HepG2 (cell line): ENCODE results near the gene FURIN. TPM values are rescaled to one million over a fixed set of nuclear protein-coding genes. Genes with fewer than 3 reads are reported as not detected.

Experiments
- ATAC-seq: fragments of 200-7000 bp; cut with Tn5 transposase; 3 replicates; pipeline ENCODE4 v1.9.1; 2020; ENCODE audit warnings: mild to moderate bottlenecking, moderate library complexity
- BruUV-seq: library from RNA; stranded (reverse); fragments of 400-500 nt; replicated peaks from 2 replicates; lab custom pipeline; 2021; lab: Mats Ljungman, UMichigan
- CTCF ChIA-PET: fragments of 300-600 bp; formaldehyde crosslinking; extraction: SDS; loops from one replicate; lab custom pipeline; 2021; ENCODE audit warnings: low total read pairs, inconsistent platforms, low intra/inter-chr PET ratio; lab: Yijun Ruan, JAX
- POLR2A ChIA-PET: fragments of 350-600 bp; sonication (Branson Sonifier 250); formaldehyde crosslinking; loops from one replicate; lab custom pipeline; 2020; ENCODE audit warnings: antibody characterized with exemption, inconsistent platforms; lab: Yijun Ruan, JAX
- DNase-seq: peaks from one replicate; pipeline ENCODE4 v3.0.0-alpha.2; 2015; ENCODE audit warnings: low spot score
- FAIRE-seq: peaks from 3 replicates; lab custom pipeline; 2011; peaks lifted over from hg19 to GRCh38; lab: Jason Lieb, UNC
- H2AFZ ChIP-seq: one replicate; pipeline ENCODE4 v1.6.1; 2011; ENCODE audit warnings: low read length, inconsistent platforms
- H3K27ac ChIP-seq: fragments of 300-600 bp; 3 replicates; pipeline ENCODE4 v1.8.0; 2011; ENCODE audit warnings: mixed run types, mild to moderate bottlenecking, mixed read lengths, low read length, inconsistent platforms; ENCODE audit not compliant: insufficient read depth; ENCODE audit errors: extremely low read length
- H3K27me3 ChIP-seq, 2 experiments: fragments of 200-600 bp in 1 of 2; 2 replicates in 1 of 2; 3 replicates in 1 of 2; pipeline versions ENCODE4 v1.6.0 to v1.8.0; 2011; ENCODE audit warnings: low read length in 2 of 2, mild to moderate bottlenecking in 2 of 2, moderate library complexity in 2 of 2, inconsistent platforms in 1 of 2; ENCODE audit not compliant: insufficient read depth in 2 of 2, control insufficient read depth in 1 of 2
- H3K36me3 ChIP-seq, 2 experiments: fragments of 200-600 bp in 1 of 2; replicated peaks in 1 of 2; 2 replicates in 1 of 2; 3 replicates in 1 of 2; pipeline versions ENCODE4 v1.5.1 to v1.8.0; 2011; ENCODE audit warnings: low read length in 2 of 2, inconsistent platforms in 1 of 2; ENCODE audit not compliant: insufficient read depth in 2 of 2, control insufficient read depth in 1 of 2
- H3K4me1 ChIP-seq: 2 replicates; pipeline ENCODE4 v1.5.1; 2012; ENCODE audit warnings: low read length, inconsistent platforms; ENCODE audit not compliant: insufficient read depth
- H3K4me2 ChIP-seq: 2 replicates; pipeline ENCODE4 v1.6.0; 2011; ENCODE audit warnings: low read depth, low read length, inconsistent platforms
- H3K4me3 ChIP-seq, 3 experiments: fragments of 200-600 bp in 1 of 3; sonication (generic), shearing (Covaris generic) in 1 of 3; replicated peaks in 1 of 3; 2 replicates each; pipeline ENCODE4 v1.5.1; 2011 to 2016; ENCODE audit warnings: low read length in 3 of 3, inconsistent platforms in 2 of 3, low read depth in 2 of 3, mild to moderate bottlenecking in 2 of 3, control low read depth in 1 of 3, mixed read lengths in 1 of 3; ENCODE audit not compliant: insufficient read depth in 1 of 3
- H3K79me2 ChIP-seq: one replicate; pipeline ENCODE4 v1.6.1; 2011; ENCODE audit warnings: low read length, inconsistent platforms; ENCODE audit not compliant: insufficient read depth
- H3K9ac ChIP-seq: 2 replicates; pipeline ENCODE4 v1.6.0; 2011; ENCODE audit warnings: mild to moderate bottlenecking, low read depth, low read length, inconsistent platforms; ENCODE audit not compliant: insufficient read depth
- H3K9me3 ChIP-seq: 2 replicates; pipeline ENCODE4 v1.5.1; 2012; ENCODE audit warnings: mild to moderate bottlenecking, low read length
- H4K20me1 ChIP-seq: 2 replicates; pipeline ENCODE4 v1.6.0; 2011; ENCODE audit warnings: inconsistent platforms, mild to moderate bottlenecking, low read length, moderate library complexity; ENCODE audit not compliant: insufficient read depth
- ADNP ChIP-seq: sonication (generic); formaldehyde crosslinking; IDR thresholded peaks from 2 replicates; pipeline ENCODE4 v1.4.0; 2020; ENCODE audit warnings: missing genetic modification reagents
- DMAP1 ChIP-seq: IDR thresholded peaks from 2 replicates; pipeline ENCODE4 v1.6.1; 2016
- ETS1 ChIP-seq: sonication (generic); formaldehyde crosslinking; IDR thresholded peaks from 2 replicates; pipeline ENCODE4 v1.4.0; 2020; ENCODE audit warnings: missing genetic modification reagents
- ETV6 ChIP-seq: sonication (generic); formaldehyde crosslinking; conservative IDR thresholded peaks from 2 replicates; pipeline ENCODE4 v1.4.0; 2020; ENCODE audit warnings: missing genetic modification reagents
- KLF11 ChIP-seq: IDR thresholded peaks from 2 replicates; pipeline ENCODE4 v1.6.1; 2016; ENCODE audit warnings: missing compliant biosample characterization
- PATZ1 ChIP-seq: sonication (generic); formaldehyde crosslinking; IDR thresholded peaks from 2 replicates; pipeline ENCODE4 v1.4.0; 2020; ENCODE audit warnings: missing genetic modification reagents
- PPARG ChIP-seq: conservative IDR thresholded peaks from 2 replicates; pipeline ENCODE4 v1.6.1; 2016; ENCODE audit warnings: missing biosample characterization, missing genetic modification reagents
- PRDM10 ChIP-seq: sonication (generic); formaldehyde crosslinking; IDR thresholded peaks from 2 replicates; pipeline ENCODE4 v1.4.0; 2020; ENCODE audit warnings: low read depth, missing genetic modification reagents
- SUZ12 ChIP-seq: fragments of 150-350 bp; IDR thresholded peaks from 2 replicates; pipeline ENCODE4 v1.6.1; 2014; ENCODE audit warnings: low read depth, low read length
- SYNCRIP ChIP-seq: fragments of 200-400 bp; formaldehyde crosslinking; IDR thresholded peaks from 2 replicates; pipeline ENCODE4 v1.6.1; 2018; ENCODE audit warnings: mild to moderate bottlenecking, low read depth, low read length; ENCODE audit not compliant: insufficient read depth
- TFDP1 ChIP-seq: IDR thresholded peaks from 2 replicates; pipeline ENCODE4 v1.6.1; 2016; ENCODE audit warnings: missing compliant biosample characterization, missing genetic modification reagents, borderline replicate concordance
- ZBTB38 ChIP-seq: sonication (generic); formaldehyde crosslinking; IDR thresholded peaks from 2 replicates; pipeline ENCODE4 v1.5.1; 2020; ENCODE audit warnings: mild to moderate bottlenecking, missing genetic modification reagents
- ZNF260 ChIP-seq: sonication (generic); formaldehyde crosslinking; IDR thresholded peaks from 2 replicates; pipeline ENCODE4 v1.4.0; 2020; ENCODE audit warnings: missing genetic modification reagents, low read depth, mild to moderate bottlenecking, borderline replicate concordance
- ZNF770 ChIP-seq: sonication (generic); formaldehyde crosslinking; IDR thresholded peaks from 2 replicates; pipeline ENCODE4 v1.5.0; 2020; ENCODE audit warnings: mild to moderate bottlenecking, missing genetic modification reagents
- WGBS: methylation state at CpG from one replicate; pipeline ENCODE4 v1.1.6; 2017; ENCODE audit warnings: low lambda C conversion rate; 5-methylcytosine and 5-hydroxymethylcytosine counted together
- in situ Hi-C: cut with HindIII; loops from 2 replicates; pipeline ENCODE4 v1.10.0; 2017; ENCODE audit warnings: low pct_unique_long_range_greater_than_20kb; ENCODE audit not compliant: extremely low pct_ligation_motif_present
- intact Hi-C: fragments of 100-400 bp; cut with micrococcal nuclease; formaldehyde crosslinking; loops from one replicate; pipeline ENCODE4 v1.10.0; 2022; ENCODE audit not compliant: unreplicated experiment
- polyA plus RNA-seq, 8 experiments: library from polyadenylated mRNA; depleted of rRNA in 3 of 8; stranded (reverse) in 7 of 8; unstranded in 1 of 8; fragments of >200 nt; fragmentation: Illumina TruSeq in 4 of 8; extraction: Trizol in 4 of 8; gene quantifications; 2 replicates each; pipeline versions ENCODE4 v1.2.1 to v1.2.3, GENCODE V29; 2011 to 2016; ENCODE audit warnings: low read depth in 4 of 8, missing spikeins in 1 of 8, mixed read lengths in 1 of 8; ENCODE audit not compliant: insufficient read depth in 1 of 8
- total RNA-seq, 5 experiments: library from RNA; depleted of rRNA; stranded (reverse); fragments of >200 nt; fragmentation: Illumina TruSeq; extraction: Trizol; gene quantifications; 2 replicates each; pipeline ENCODE4 v1.2.3, GENCODE V29; 2016; ENCODE audit warnings: low read depth in 1 of 5

The FURIN gene
- total and polyA plus RNA-seq, 2 of the 13 experiments (the other 11 are each of a cell fraction or from before 2014, with no cell fraction given): 15.2 to 17.4 TPM

- no TSS peak for BruUV-seq
- intact Hi-C loops: no loop called here
- TF ChIP-seq ZNF770 (CRISPR knock-in tag) (no peak), ZNF260 (CRISPR knock-in tag) (no peak), TFDP1 (CRISPR knock-in tag) (no peak), SYNCRIP (no peak), ETV6 (CRISPR knock-in tag) (no peak), PPARG (CRISPR knock-in tag) (no peak), KLF11 (CRISPR knock-in tag) (no peak), DMAP1 (CRISPR knock-in tag) (no peak), ZBTB38 (CRISPR knock-in tag) (no peak), PRDM10 (no peak), ETS1 (CRISPR knock-in tag) (no peak), PATZ1 (no peak), SUZ12 (no peak), ADNP (CRISPR knock-in tag) (no peak)
These were observed 48.1 kb downstream of the FURIN start for GRCh38 chr15:90916461-90916860.

More at GRCh38 chr15:90916461-90916860, 48.1 kb downstream of the FURIN start:
- 91% methylated on average over 11 of the region's 11 CpGs for WGBS
- no peak for DNase-seq
- H4K20me1 ChIP-seq: no peaks in the 10 kb centered on the region
- in situ Hi-C loops: no loop called here
- H3K79me2 ChIP-seq: no peaks in the 10 kb centered on the region
- no peaks in the 10 kb centered on the region for H3K27me3 ChIP-seq
- no peak overlapping the region for H3K9ac ChIP-seq
- no peak overlapping the region for H3K27ac ChIP-seq
- H3K4me2 ChIP-seq: no peak overlapping the region
- FAIRE-seq: no peak
- H3K36me3 ChIP-seq: peaks cover 36 to 82% of the 10 kb centered on the region in 2 experiments; a peak in 4 of 5 replicates
- H3K4me3 ChIP-seq: no peak overlapping the region
- ATAC-seq: no peak
- POLR2A ChIA-PET: no interaction called here
- CTCF ChIA-PET: no interaction called here
- H2AFZ ChIP-seq: no peak overlapping the region
- H3K9me3 ChIP-seq: no peaks in the 10 kb centered on the region
- H3K4me1 ChIP-seq: no peaks in the 10 kb centered on the region
